K562 (cell line): ENCODE measurements around the gene ERICH2. TPM values are rescaled to one million over a fixed set of nuclear protein-coding genes. Genes with fewer than 3 reads are reported as not detected.

Experiments used
- GATA2 ChIP-seq: sonication (generic); formaldehyde crosslinking; IDR thresholded peaks from 2 replicates; pipeline ENCODE4 v1.4.0; 2020; ENCODE audit warnings: mild to moderate bottlenecking, missing genetic modification reagents
- ILK ChIP-seq: fragments of 450-650 bp; IDR thresholded peaks from 2 replicates; pipeline ENCODE4 v1.6.1; 2016; ENCODE audit warnings: missing genetic modification characterization, low read depth, mild to moderate bottlenecking, missing compliant biosample characterization, moderate library complexity, borderline replicate concordance
- PCBP1 ChIP-seq: fragments of 200-400 bp; formaldehyde crosslinking; IDR thresholded peaks from 2 replicates; pipeline ENCODE4 v1.6.1; 2018; ENCODE audit warnings: mild to moderate bottlenecking, low read depth, low read length; ENCODE audit not compliant: poor library complexity, severe bottlenecking
- TCF3 ChIP-seq: sonication (generic); formaldehyde crosslinking; IDR thresholded peaks from 2 replicates; pipeline ENCODE4 v1.4.0; 2020; ENCODE audit warnings: mild to moderate bottlenecking, missing genetic modification reagents
- YY1 ChIP-seq, 3 experiments: IDR thresholded peaks; 2 replicates each; pipeline ENCODE4 v1.6.1; 2011; ENCODE audit warnings: low read length in 2 of 3, mild to moderate bottlenecking in 2 of 3, moderate library complexity in 2 of 3, borderline replicate concordance in 1 of 3, control low read depth in 1 of 3, low read depth in 1 of 3; ENCODE audit not compliant: insufficient read depth in 3 of 3, insufficient replicate concordance in 2 of 3, control insufficient read depth in 1 of 3, insufficient read length in 1 of 3; ENCODE audit errors: extremely low read depth in 1 of 3
- polyA plus RNA-seq, 8 experiments: library from polyadenylated mRNA; depleted of rRNA in 4 of 8; stranded (reverse) in 5 of 8; unstranded in 3 of 8; fragments of >200 nt; fragmentation: Nextera tagmentation in 2 of 8; fragmentation: Illumina TruSeq in 1 of 8; extraction: Ambion mirVana in 2 of 8; extraction: Trizol in 1 of 8; gene quantifications; 2 replicates each; pipeline versions ENCODE4 v1.2.1 to v1.2.3, GENCODE V29; 2011 to 2014; ENCODE audit warnings: inconsistent platforms in 1 of 8, missing spikeins in 1 of 8
- total RNA-seq, 7 experiments: library from RNA; depleted of rRNA in 6 of 7; stranded (reverse); fragments of >200 nt in 6 of 7; fragmentation: Illumina TruSeq in 2 of 7; extraction: Trizol in 2 of 7; gene quantifications; 2 replicates each; pipeline versions ENCODE4 v1.2.1 to v1.2.3, GENCODE V29; 2011 to 2021; ENCODE audit warnings: low replicate concordance in 1 of 7
- TF ChIP-seq, protein P1 (sequence below): sonication (generic); formaldehyde crosslinking; IDR thresholded peaks from 2 replicates; pipeline ENCODE4 v1.9.0; 2022; ENCODE audit warnings: mild to moderate bottlenecking, missing genetic modification reagents
- TF ChIP-seq, protein P2 (sequence below): sonication (generic); formaldehyde crosslinking; IDR thresholded peaks from 2 replicates; pipeline ENCODE4 v1.4.0; 2020; ENCODE audit warnings: mild to moderate bottlenecking, missing genetic modification reagents
- TF ChIP-seq, protein P3 (sequence below): sonication (generic); formaldehyde crosslinking; IDR thresholded peaks from 2 replicates; pipeline ENCODE4 v1.8.0; 2022; ENCODE audit warnings: missing genetic modification reagents, mild to moderate bottlenecking, moderate library complexity, borderline replicate concordance

The ERICH2 gene
- total and polyA plus RNA-seq, 9 of the 15 experiments (the other 6 are each of a cell fraction or from before 2014, with no cell fraction given), result 0.85 to 2.4 (median 1.6) TPM

DNA sequence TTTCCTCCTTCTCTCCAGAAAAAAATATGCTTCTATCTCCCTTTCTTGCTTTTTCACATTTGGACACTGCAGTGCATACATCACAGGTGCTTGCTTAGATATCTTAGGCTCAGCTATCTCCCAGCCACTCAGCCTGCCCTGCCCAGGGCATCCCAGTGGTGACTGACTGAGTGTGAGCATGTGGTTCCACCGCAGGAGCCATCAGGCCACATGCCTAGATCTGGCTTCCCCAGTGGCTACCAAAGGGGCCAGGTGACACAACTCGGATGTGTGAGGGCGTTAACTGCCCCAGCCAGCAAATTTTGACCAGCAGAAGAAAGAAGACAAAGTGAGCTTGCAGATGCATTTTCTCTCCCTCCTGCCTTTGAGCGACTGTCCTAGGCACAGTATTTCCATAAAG, 29.5 kb upstream of the ERICH2 start (continued):
- TF ChIP-seq, protein P1, sequence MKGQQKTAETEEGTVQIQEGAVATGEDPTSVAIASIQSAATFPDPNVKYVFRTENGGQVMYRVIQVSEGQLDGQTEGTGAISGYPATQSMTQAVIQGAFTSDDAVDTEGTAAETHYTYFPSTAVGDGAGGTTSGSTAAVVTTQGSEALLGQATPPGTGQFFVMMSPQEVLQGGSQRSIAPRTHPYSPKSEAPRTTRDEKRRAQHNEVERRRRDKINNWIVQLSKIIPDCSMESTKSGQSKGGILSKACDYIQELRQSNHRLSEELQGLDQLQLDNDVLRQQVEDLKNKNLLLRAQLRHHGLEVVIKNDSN (CRISPR knock-in tag), result peak; percentile 88
- TF ChIP-seq YY1 (IDR thresholded peaks at IDR 0.05; ENCODE audit: borderline replicate concordance in 1 of 3, control insufficient read depth in 1 of 3, extremely low read depth in 1 of 3, insufficient read depth in 3 of 3, insufficient read length in 1 of 3, insufficient replicate concordance in 2 of 3, low read depth in 1 of 3, low read length in 2 of 3), result peak in 1 of 3 experiments; percentile 43
- TF ChIP-seq, protein P2, sequence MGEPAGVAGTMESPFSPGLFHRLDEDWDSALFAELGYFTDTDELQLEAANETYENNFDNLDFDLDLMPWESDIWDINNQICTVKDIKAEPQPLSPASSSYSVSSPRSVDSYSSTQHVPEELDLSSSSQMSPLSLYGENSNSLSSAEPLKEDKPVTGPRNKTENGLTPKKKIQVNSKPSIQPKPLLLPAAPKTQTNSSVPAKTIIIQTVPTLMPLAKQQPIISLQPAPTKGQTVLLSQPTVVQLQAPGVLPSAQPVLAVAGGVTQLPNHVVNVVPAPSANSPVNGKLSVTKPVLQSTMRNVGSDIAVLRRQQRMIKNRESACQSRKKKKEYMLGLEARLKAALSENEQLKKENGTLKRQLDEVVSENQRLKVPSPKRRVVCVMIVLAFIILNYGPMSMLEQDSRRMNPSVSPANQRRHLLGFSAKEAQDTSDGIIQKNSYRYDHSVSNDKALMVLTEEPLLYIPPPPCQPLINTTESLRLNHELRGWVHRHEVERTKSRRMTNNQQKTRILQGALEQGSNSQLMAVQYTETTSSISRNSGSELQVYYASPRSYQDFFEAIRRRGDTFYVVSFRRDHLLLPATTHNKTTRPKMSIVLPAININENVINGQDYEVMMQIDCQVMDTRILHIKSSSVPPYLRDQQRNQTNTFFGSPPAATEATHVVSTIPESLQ (CRISPR knock-in tag), result 0 out of 2 replicates have a peak, but pooled peaks have one; percentile 44
- TF ChIP-seq ILK, result no peak
- TF ChIP-seq, protein P3, sequence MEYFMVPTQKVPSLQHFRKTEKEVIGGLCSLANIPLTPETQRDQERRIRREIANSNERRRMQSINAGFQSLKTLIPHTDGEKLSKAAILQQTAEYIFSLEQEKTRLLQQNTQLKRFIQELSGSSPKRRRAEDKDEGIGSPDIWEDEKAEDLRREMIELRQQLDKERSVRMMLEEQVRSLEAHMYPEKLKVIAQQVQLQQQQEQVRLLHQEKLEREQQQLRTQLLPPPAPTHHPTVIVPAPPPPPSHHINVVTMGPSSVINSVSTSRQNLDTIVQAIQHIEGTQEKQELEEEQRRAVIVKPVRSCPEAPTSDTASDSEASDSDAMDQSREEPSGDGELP, result peak; percentile 74; the same call in 1 of the 2 replicates
- peak; percentile 70 for TF ChIP-seq GATA2
- TF ChIP-seq TCF3 (CRISPR knock-in tag), result peak; percentile 79
- no peak for TF ChIP-seq PCBP1
